Inflammatory macrophage treated with lipopolysaccharide for 4 hours (primary cell): Measurements from ENCODE around the gene PTAFR.

Experiments used
- DNase-seq: peaks from one replicate; pipeline ENCODE4 v3.0.0-alpha.2; 2020

Gene PTAFR

DNA sequence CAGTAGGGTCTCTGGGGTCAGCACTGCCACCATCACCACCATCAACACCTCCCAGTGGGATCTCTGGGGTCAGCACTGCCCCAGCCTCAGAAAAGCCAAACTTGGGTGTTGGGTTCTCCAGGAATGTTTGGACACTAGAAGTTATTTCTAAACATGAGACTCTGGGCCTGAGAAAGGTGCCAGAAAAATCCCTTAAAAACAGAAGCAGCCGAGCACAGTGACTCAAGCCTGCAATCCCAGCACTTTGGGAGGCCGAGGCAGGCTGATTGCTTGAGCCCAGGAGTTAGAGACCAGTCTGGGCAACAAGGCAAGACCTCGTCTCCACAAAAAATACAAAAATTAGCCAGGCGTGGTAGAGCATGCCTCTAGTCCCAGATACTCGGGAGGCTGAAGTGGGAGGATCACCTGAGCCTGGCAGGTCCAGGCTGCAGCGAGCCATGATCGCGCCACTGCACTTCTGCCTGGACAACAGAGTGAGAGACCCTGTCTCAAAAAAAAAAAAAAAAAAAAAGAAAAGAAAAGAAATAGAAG lies 470 bp downstream of the PTAFR start:
- DNase-seq: peak; percentile 41

DNA sequence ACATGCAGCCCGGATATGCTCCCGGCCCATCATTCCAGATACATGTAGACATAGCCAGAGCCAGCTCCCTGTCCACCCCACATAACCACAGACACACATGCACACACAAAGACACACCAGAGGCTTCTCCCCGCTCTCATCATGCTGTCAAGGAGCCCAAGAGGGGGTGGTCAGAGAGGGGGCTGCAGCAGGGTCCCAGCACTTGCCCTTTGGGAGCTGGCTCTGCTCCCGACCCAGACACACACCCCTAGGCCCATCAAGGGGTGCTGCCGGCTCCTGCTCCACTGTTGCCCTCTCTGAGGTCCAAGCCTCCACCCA lies 2.6 kb downstream of the PTAFR start:
- no peak for DNase-seq

- peak; percentile 73 for DNase-seq
Observed at GRCh38 chr1:28173151-28173979, 3.1 kb downstream of the PTAFR start.

GRCh38 chr1:28172713-28173150 lies 3.8 kb downstream of the PTAFR start:
- DNase-seq: peak; percentile 91

DNA sequence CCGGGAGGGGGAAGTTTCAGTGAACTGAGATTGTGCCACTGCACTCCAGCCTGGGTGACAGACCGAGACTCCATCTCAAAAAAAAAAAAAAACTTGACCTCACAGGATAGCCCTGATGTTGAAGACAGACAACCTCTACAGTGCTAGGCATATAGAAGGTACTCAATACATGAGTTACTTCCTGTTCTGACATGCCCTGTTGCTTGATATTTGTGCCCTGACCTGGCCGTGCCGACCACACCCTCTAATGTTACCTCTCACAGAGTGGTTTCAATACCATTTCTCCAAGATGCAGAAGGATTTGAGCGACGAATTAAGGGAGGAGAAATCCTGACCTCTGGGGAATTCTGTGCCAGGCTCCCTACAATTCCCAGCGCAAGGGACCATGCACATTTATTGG lies 5.2 kb downstream of the PTAFR start:
- DNase-seq: no peak

DNA sequence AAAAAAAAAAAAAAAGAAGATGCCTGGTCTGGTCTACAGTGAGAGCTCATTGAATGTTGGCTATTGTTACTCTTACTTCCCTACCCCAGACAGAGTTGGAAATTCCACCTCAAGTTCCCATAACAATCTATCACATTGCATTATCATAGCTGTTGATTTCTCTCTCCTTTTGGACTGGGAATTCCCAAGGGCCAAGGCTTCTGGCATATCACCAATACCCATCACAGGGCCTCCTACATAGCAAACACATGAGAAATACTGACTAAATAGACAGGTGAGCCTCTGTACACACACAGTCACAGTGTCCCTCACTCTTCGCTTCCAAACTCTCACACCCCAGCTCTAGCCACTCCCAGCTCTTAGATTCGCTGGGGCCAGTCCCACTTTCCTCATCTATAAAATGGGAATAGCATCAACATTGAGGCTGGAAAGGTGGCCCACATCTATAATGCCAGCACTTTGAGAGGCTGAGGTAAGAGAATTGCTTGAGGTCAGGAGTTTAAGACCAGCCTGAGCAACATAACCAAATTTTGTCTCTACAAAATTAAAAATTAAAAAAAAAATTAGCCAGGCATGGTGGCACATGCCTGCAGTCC lies 6.4 kb downstream of the PTAFR start:
- DNase-seq: peak; percentile 89

- DNase-seq: no peak
Observed at GRCh38 chr1:28163496-28164161, 12.9 kb downstream of the PTAFR start.

GRCh38 chr1:28162151-28162550 lies 14.3 kb downstream of the PTAFR start:
- no peak for DNase-seq

DNA sequence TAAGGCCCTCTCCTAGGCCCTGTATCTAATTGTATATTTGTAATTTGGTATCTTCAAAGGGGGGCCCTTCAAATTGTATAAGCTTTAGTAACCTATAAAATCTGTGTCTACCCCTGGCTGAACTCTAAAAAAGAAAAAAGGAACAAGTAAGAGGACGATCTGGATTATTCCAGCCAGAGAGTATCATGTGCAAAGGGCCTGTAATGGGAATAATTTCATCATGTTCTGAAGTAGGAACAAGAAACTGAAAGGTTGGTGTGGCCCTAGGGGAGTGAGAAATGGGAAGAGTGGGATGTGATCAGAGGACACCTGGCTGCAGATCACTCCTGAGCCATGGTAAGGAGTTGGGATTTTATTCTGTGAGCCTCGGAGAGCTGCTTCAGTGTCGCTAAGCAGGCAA lies 14.7 kb downstream of the PTAFR start:
- peak; percentile 91 for DNase-seq

DNA sequence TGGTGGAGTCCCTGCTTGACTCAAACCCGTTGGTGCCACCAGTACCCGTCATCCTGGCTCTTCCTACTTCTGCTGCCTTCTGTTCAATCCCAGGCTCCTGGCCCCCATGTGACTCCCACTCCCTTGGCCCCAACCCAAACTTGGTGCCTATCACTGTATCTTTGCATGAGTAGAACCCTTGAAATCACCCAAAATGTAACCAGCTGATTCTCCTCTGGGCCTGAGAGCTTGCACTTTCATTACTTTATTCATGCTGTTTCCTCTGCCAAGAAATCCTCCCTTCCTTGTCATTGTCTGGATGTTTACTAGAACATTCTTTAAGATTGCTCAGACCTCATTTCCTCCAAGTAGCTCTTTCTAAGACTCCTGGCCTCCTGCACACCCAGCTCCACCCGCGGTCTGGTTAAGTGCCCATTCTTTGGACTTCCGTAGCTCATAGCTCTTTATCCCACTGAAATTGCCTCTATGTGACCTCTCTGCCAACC lies 15.7 kb downstream of the PTAFR start:
- peak; percentile 80 for DNase-seq

DNA sequence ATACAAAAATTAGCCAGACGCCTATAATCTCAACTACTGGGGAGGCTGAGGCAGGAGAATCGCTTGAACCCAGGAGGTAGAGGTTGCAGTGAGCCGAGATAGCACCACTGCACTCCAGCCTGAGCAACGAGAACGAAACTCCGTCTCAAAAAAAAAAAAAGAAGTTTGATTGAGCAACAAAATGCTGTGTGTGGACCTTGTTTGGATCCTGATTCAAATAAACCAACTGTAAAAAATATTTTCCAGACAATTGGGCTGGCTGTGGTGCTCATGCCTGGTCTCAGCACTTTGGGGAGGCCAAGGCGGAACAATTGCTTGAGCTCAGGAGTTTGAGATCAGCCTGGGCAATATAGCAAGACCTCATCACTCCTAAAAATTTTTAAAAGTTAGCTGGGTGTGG lies 16.8 kb downstream of the PTAFR start:
- DNase-seq: peak; percentile 79

- DNase-seq: peak; percentile 67
Observed at GRCh38 chr1:28159243-28159642, 17.2 kb downstream of the PTAFR start.

- DNase-seq: no peak
Observed at GRCh38 chr1:28157894-28158293, 18.6 kb downstream of the PTAFR start.

GRCh38 chr1:28156821-28157220 lies 19.7 kb downstream of the PTAFR start:
- DNase-seq: peak; percentile 96

- DNase-seq: no peak
Observed at GRCh38 chr1:28155628-28156027, 20.9 kb downstream of the PTAFR start.

GRCh38 chr1:28154078-28154594 lies 22.4 kb downstream of the PTAFR start:
- DNase-seq: peak; percentile 39

DNA sequence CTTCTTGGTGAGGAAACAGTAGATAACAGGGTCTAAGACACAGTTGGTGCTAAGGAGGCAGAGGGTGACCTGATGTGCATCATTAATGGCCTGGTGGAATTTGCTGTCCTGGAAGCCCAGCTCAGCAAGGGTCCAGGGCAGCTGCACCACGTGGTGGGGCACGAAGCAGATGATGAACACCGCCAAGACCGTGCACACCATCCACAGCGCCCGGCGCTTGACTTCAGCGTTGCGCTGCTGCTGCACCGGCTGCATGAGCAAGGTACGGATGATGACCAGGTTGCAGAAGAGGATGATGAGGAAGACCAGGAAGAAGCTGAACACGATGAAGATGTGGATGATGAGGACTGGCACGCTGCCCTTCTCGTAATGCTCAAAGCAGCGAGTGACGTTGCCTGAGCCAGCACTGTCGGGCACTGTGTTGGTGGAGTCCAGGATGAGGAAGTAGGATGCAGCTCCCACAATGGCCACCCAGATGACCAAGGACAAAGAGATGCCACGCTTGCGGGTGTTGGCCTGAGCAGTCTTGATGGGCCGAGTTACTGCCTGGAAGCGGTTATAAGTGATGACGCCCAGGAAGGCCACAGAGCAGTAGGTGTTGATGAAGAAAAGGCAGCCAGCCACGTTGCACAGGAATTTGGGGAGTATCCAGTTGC lies 26.2 kb downstream of the PTAFR start:
- no peak for DNase-seq

- DNase-seq: no peak
Observed at GRCh38 chr1:28148880-28149195, 27.7 kb downstream of the PTAFR start.

- DNase-seq: no peak
Observed at GRCh38 chr1:28147264-28148094, 29.0 kb downstream of the PTAFR start.

GRCh38 chr1:28145728-28146127 lies 30.8 kb downstream of the PTAFR start:
- no peak for DNase-seq

- peak; percentile 86 for DNase-seq
Observed at GRCh38 chr1:28144203-28145135, 32.0 kb downstream of the PTAFR start.
